Omental fat pad (tissue), 4 donors: ENCODE results near the gene ANLN. TPM values are rescaled to one million over a fixed set of nuclear protein-coding genes. Genes with fewer than 3 reads are reported as not detected.

Source experiments
- ATAC-seq: fragments of 150-250 bp; one replicate; pipeline ENCODE4 v1.9.1; 2016; ENCODE audit warnings: mild to moderate bottlenecking, moderate library complexity; ENCODE audit not compliant: low FRiP score
- DNase-seq: peaks from one replicate; pipeline ENCODE4 v3.0.0-alpha.2; 2019; ENCODE audit warnings: low spot score
- total RNA-seq, 4 donors: library from RNA; depleted of rRNA; stranded (reverse); fragments of >200 nt; gene quantifications; one replicate each; pipeline ENCODE4 v1.1.0, GENCODE V29; 2016
- TF ChIP-seq, protein P1 (sequence below), 3 donors: fragments of 450-650 bp; IDR thresholded peaks; one replicate each; pipeline ENCODE4 v1.5.1; 2016 to 2017; ENCODE audit warnings: antibody characterized with exemption in 3 of 3, mild to moderate bottlenecking in 3 of 3, moderate library complexity in 2 of 3

ANLN gene
- total RNA-seq, 4 donors from 2014 or later: 2.7 to 10.2 (median 6.4) TPM

- peak; percentile 48 for DNase-seq
- TF ChIP-seq, protein P1, sequence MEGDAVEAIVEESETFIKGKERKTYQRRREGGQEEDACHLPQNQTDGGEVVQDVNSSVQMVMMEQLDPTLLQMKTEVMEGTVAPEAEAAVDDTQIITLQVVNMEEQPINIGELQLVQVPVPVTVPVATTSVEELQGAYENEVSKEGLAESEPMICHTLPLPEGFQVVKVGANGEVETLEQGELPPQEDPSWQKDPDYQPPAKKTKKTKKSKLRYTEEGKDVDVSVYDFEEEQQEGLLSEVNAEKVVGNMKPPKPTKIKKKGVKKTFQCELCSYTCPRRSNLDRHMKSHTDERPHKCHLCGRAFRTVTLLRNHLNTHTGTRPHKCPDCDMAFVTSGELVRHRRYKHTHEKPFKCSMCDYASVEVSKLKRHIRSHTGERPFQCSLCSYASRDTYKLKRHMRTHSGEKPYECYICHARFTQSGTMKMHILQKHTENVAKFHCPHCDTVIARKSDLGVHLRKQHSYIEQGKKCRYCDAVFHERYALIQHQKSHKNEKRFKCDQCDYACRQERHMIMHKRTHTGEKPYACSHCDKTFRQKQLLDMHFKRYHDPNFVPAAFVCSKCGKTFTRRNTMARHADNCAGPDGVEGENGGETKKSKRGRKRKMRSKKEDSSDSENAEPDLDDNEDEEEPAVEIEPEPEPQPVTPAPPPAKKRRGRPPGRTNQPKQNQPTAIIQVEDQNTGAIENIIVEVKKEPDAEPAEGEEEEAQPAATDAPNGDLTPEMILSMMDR (IDR thresholded peaks at IDR 0.05): no peak
- peak; percentile 72 for ATAC-seq
Observed at GRCh38 chr7:36390199-36391090, 783 bp downstream of the ANLN start.

GRCh38 chr7:36391436-36392198 is 2.0 kb downstream of the ANLN start:
- TF ChIP-seq, protein P1 (IDR thresholded peaks at IDR 0.05): no peak
- ATAC-seq (no peak), DNase-seq (no peak)

DNA sequence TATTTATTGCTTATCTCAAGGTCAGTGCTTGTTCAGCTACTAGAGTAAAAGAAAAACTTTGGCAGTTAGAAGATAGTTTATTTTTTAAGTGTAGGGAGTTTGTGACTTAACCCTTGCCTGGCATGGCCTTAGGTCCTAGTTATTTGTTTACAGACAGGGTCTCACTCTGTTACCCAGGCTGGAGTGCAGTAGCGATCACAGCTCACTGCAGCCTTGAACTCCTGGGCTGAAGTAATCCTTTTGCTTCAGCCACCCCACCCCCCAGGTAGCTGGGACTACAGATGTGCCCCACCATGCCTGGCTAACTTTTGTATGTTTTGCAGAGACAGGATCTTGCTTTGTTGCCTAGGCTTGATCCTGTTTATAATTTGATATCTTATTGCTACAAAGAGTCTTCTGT is 4.2 kb downstream of the ANLN start:
- no peak for ATAC-seq
- DNase-seq: no peak
- TF ChIP-seq, protein P1 (IDR thresholded peaks at IDR 0.05): no peak

GRCh38 chr7:36395171-36395894 is 5.7 kb downstream of the ANLN start:
- ATAC-seq: no peak
- DNase-seq: no peak
- TF ChIP-seq, protein P1 (IDR thresholded peaks at IDR 0.05): no peak

GRCh38 chr7:36396150-36396549 is 6.5 kb downstream of the ANLN start:
- TF ChIP-seq, protein P1 (IDR thresholded peaks at IDR 0.05): no peak
- ATAC-seq (no peak), DNase-seq (no peak)

GRCh38 chr7:36400036-36400435 is 10.4 kb downstream of the ANLN start:
- DNase-seq (no peak), ATAC-seq (no peak)
- TF ChIP-seq, protein P1 (IDR thresholded peaks at IDR 0.05): no peak
